Measurements from ENCODE around the gene BANP.
"Not testable (repeated sequence)": the region's sequence is repeated elsewhere in the genome, so short reads cannot be mapped to it uniquely, and the experiment has no call there.

- not testable (repeated sequence) for TF ChIP-seq EZH2 (IDR thresholded peaks at IDR 0.05; ENCODE audit: borderline replicate concordance, low read length); CTCF (IDR thresholded peaks at IDR 0.05; ENCODE audit: low read length)
Observed at GRCh38 chr16:88094253-88094575, 143.0 kb downstream of the BANP start.

Measured in OCI-LY1 (cell line).